Right cardiac atrium (tissue), 5 donors: ENCODE data around the gene DIP2C. TPM values are rescaled to one million over a fixed set of nuclear protein-coding genes. Genes with fewer than 3 reads are reported as not detected.

ENCODE experiments used
- ATAC-seq, 2 donors: fragments of 200-7000 bp; cut with Tn5 transposase; one replicate each; pipeline versions ENCODE4 v1.8.0 to v1.9.1; 2020; ENCODE audit warnings: moderate library complexity in 2 of 2, mild to moderate bottlenecking in 1 of 2
- DNase-seq, 3 donors: peaks; one replicate each; pipeline ENCODE4 v3.0.0-alpha.2; 2020
- H3K27ac ChIP-seq: one replicate; pipeline ENCODE4 v1.5.1; 2013; ENCODE audit warnings: mild to moderate bottlenecking, low read length, control low read depth, moderate library complexity
- H3K27me3 ChIP-seq: one replicate; pipeline ENCODE4 v1.6.1; 2013; ENCODE audit not compliant: control insufficient read depth, insufficient read depth
- H3K4me1 ChIP-seq: one replicate; pipeline ENCODE4 v1.6.1; 2013; ENCODE audit warnings: low read length; ENCODE audit not compliant: control insufficient read depth, insufficient read depth
- H3K4me3 ChIP-seq: one replicate; pipeline ENCODE4 v1.5.1; 2013; ENCODE audit warnings: low read length, control low read depth
- H3K9me3 ChIP-seq: one replicate; pipeline ENCODE4 v1.6.1; 2013; ENCODE audit warnings: low read length; ENCODE audit not compliant: control insufficient read depth
- WGBS: extraction: QIAGEN DNeasy Blood & Tissue Kit; methylation state at CpG from one replicate; pipeline ENCODE4 v1.1.7; 2013; 5-methylcytosine and 5-hydroxymethylcytosine counted together
- intact Hi-C, 4 donors: fragments of 100-400 bp; cut with DNase I; formaldehyde crosslinking; loops; one replicate each; pipeline versions ENCODE4 v1.11.0 to v1.14.0; 2022 to 2023
- polyA plus RNA-seq: library from polyadenylated mRNA; stranded (reverse); fragments of 200-250 nt; gene quantifications from one replicate; pipeline ENCODE4 v1.2.3, GENCODE V29; 2013
- total RNA-seq, 4 donors: library from RNA; stranded (reverse); fragmentation: NEBNext Ultra II Directional; extraction: Animal tissue kit (Norgen Biotek cat#: 25700); gene quantifications; one replicate each; pipeline ENCODE4 v1.2.1, GENCODE V29; 2021
- donor health status: healthy with polysubstance abuse.
- donor health status: DM: no; HTN: yes; CAD: no.
- donor health status: DM: no; HTN: no; CAD: no.
- donor health status: DM: no; HTN: yes; CAD: no; lungs with severe emphysema.
- donor health status: DM: yes; HTN: yes; CAD: no.

Gene DIP2C
- total and polyA plus RNA-seq, 5 donors = 7.9 to 31.5 (median 25.5) TPM

GRCh38 chr10:260819-261429 lies 428.5 kb downstream of the DIP2C start:
- intact Hi-C loops = no loop called here
- Histone ChIP-seq H3K27ac (no peak overlapping the region), H3K4me1 (no peaks in the 10 kb centered on the region), H3K27me3 (no peaks in the 10 kb centered on the region), H3K9me3 (no peaks in the 10 kb centered on the region), H3K4me3 (no peak overlapping the region)
- ATAC-seq = no peak
- WGBS = 79% methylated on average over 15 of the region's 15 CpGs
- DNase-seq = no peak

GRCh38 chr10:251982-252582 lies 437.4 kb downstream of the DIP2C start:
- WGBS = 92% methylated on average over 13 of the region's 13 CpGs
- Histone ChIP-seq H3K4me3 (no peak overlapping the region), H3K9me3 (no peaks in the 10 kb centered on the region), H3K4me1 (no peaks in the 10 kb centered on the region), H3K27ac (no peak overlapping the region), H3K27me3 (no peaks in the 10 kb centered on the region)
- ATAC-seq = no peak
- DNase-seq = no peak
- intact Hi-C loops = no loop called here

GRCh38 chr10:248307-248706 lies 441.2 kb downstream of the DIP2C start:
- Histone ChIP-seq H3K27me3 (no peaks in the 10 kb centered on the region), H3K27ac (no peak overlapping the region), H3K4me1 (no peaks in the 10 kb centered on the region), H3K4me3 (no peak overlapping the region), H3K9me3 (no peaks in the 10 kb centered on the region)
- intact Hi-C loops = no loop called here
- 90% methylated on average over 15 of the region's 15 CpGs for WGBS
- no peak for DNase-seq
- ATAC-seq = no peak

- no peak for ATAC-seq
- H3K27ac ChIP-seq = no peak overlapping the region
Observed at GRCh38 chr10:247480-247879, 442.0 kb downstream of the DIP2C start.

GRCh38 chr10:246431-246830 lies 443.0 kb downstream of the DIP2C start:
- WGBS = 93% methylated on average over 9 of the region's 9 CpGs
- Histone ChIP-seq H3K4me3 (no peak overlapping the region), H3K9me3 (no peaks in the 10 kb centered on the region), H3K27me3 (no peaks in the 10 kb centered on the region), H3K4me1 (peaks cover 2% of the 10 kb centered on the region), H3K27ac (no peak overlapping the region)
- ATAC-seq (no peak), DNase-seq (no peak)
- intact Hi-C loops = no loop called here

More at GRCh38 chr10:247480-247879, 442.0 kb downstream of the DIP2C start:
- Histone ChIP-seq H3K9me3 (no peaks in the 10 kb centered on the region), H3K4me1 (no peaks in the 10 kb centered on the region), H3K27me3 (no peaks in the 10 kb centered on the region), H3K4me3 (no peak overlapping the region)
- WGBS = 87% methylated on average over 4 of the region's 4 CpGs
- DNase-seq = no peak
- intact Hi-C loops = no loop called here

GRCh38 chr10:244227-244626 lies 445.2 kb downstream of the DIP2C start:
- DNase-seq = no peak
- no peak overlapping the region for H3K27ac ChIP-seq
- intact Hi-C loops = no loop called here
- H3K9me3 ChIP-seq = no peaks in the 10 kb centered on the region
- H3K4me3 ChIP-seq = no peak overlapping the region
- no peaks in the 10 kb centered on the region for H3K27me3 ChIP-seq
- WGBS = 90% methylated on average over 7 of the region's 7 CpGs
- H3K4me1 ChIP-seq = peaks cover 4% of the 10 kb centered on the region
- ATAC-seq = no peak

GRCh38 chr10:241966-242643 lies 447.4 kb downstream of the DIP2C start:
- DNase-seq (no peak), ATAC-seq (no peak)
- 71% methylated on average over 9 of the region's 9 CpGs for WGBS
- Histone ChIP-seq H3K27ac (no peak overlapping the region), H3K27me3 (no peaks in the 10 kb centered on the region), H3K4me1 (peaks cover 4% of the 10 kb centered on the region), H3K4me3 (no peak overlapping the region), H3K9me3 (no peaks in the 10 kb centered on the region)
- intact Hi-C loops = no loop called here

GRCh38 chr10:241451-241850 lies 448.0 kb downstream of the DIP2C start:
- peak overlapping the region; percentile 16 for H3K27ac ChIP-seq
- intact Hi-C loops = no loop called here
- WGBS = 63% methylated on average over 6 of the region's 6 CpGs
- H3K4me1 ChIP-seq = peaks cover 4% of the 10 kb centered on the region
- DNase-seq (peak; percentile 25 to 76 (median 64)), ATAC-seq (peak in 1 of 2 donors; percentile 76)
- H3K4me3 ChIP-seq = no peak overlapping the region
- H3K27me3 ChIP-seq = no peaks in the 10 kb centered on the region
- H3K9me3 ChIP-seq = no peaks in the 10 kb centered on the region

- ATAC-seq (no peak), DNase-seq (no peak)
- intact Hi-C loops = no loop called here
- H3K4me1 ChIP-seq = peaks cover 4% of the 10 kb centered on the region
- no peaks in the 10 kb centered on the region for H3K9me3 ChIP-seq
- H3K27ac ChIP-seq = no peak overlapping the region
- H3K4me3 ChIP-seq = no peak overlapping the region
- H3K27me3 ChIP-seq = no peaks in the 10 kb centered on the region
- 94% methylated on average over 6 of the region's 6 CpGs for WGBS
Observed at GRCh38 chr10:239109-239508, 450.4 kb downstream of the DIP2C start.

GRCh38 chr10:235915-236314 lies 453.6 kb downstream of the DIP2C start:
- Histone ChIP-seq H3K4me1 (no peaks in the 10 kb centered on the region), H3K27me3 (no peaks in the 10 kb centered on the region), H3K4me3 (no peak overlapping the region), H3K27ac (no peak overlapping the region), H3K9me3 (no peaks in the 10 kb centered on the region)
- peak in 1 of 2 donors; percentile 31 for ATAC-seq
- intact Hi-C loops = no loop called here
- no peak for DNase-seq
- WGBS = 65% methylated on average over 3 of the region's 3 CpGs

- no peaks in the 10 kb centered on the region for H3K9me3 ChIP-seq
- ATAC-seq = no peak
- 90% methylated on average over 9 of the region's 9 CpGs for WGBS
Observed at GRCh38 chr10:234708-235406, 454.6 kb downstream of the DIP2C start.

More at GRCh38 chr10:234708-235406, 454.6 kb downstream of the DIP2C start:
- H3K27me3 ChIP-seq = no peaks in the 10 kb centered on the region
- DNase-seq = no peak
- intact Hi-C loops = no loop called here
- H3K4me3 ChIP-seq = no peak overlapping the region
- H3K27ac ChIP-seq = no peak overlapping the region
- no peaks in the 10 kb centered on the region for H3K4me1 ChIP-seq
